Gastrocnemius medialis (tissue), 4 donors: ENCODE measurements around the gene CMBL.

Experiments used
- POLR2A ChIP-seq, 2 donors: fragments of 450-650 bp; IDR thresholded peaks; one replicate each; pipeline ENCODE4 v1.6.1; 2017; ENCODE audit warnings: antibody characterized with exemption in 2 of 2, mild to moderate bottlenecking in 2 of 2, moderate library complexity in 2 of 2
- TF ChIP-seq, protein P1 (sequence below), 5 experiments: fragments of 450-650 bp in 3 of 5; fragments of 200-600 bp in 2 of 5; sonication (generic) in 2 of 5; IDR thresholded peaks in 4 of 5; conservative IDR thresholded peaks in 1 of 5; 1 replicate in 4 of 5; 2 replicates in 1 of 5; pipeline ENCODE4 v1.5.1; 2016 to 2019; ENCODE audit warnings: antibody characterized with exemption in 5 of 5, mild to moderate bottlenecking in 3 of 5, moderate library complexity in 3 of 5

DNA sequence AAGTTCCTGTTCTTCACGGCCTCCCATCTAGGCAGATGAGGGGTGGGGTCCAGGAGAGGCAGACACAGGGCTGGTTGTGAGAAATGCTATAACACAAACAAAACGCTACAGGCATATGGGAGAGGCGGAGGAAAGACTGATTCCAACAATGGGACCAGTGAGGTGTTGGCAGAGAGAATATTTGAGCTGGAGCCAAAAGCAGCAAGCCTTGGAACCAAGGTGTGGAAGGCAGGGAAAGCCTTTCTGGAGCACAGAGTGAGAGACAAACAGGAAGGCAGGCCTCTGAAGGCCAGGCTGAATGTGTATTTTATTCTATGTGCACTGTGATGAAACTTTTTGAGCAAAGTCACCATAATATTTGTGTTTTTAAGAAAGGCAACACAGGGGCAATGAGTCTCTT is 60.9 kb downstream of the CMBL start:
- TF ChIP-seq, protein P1, sequence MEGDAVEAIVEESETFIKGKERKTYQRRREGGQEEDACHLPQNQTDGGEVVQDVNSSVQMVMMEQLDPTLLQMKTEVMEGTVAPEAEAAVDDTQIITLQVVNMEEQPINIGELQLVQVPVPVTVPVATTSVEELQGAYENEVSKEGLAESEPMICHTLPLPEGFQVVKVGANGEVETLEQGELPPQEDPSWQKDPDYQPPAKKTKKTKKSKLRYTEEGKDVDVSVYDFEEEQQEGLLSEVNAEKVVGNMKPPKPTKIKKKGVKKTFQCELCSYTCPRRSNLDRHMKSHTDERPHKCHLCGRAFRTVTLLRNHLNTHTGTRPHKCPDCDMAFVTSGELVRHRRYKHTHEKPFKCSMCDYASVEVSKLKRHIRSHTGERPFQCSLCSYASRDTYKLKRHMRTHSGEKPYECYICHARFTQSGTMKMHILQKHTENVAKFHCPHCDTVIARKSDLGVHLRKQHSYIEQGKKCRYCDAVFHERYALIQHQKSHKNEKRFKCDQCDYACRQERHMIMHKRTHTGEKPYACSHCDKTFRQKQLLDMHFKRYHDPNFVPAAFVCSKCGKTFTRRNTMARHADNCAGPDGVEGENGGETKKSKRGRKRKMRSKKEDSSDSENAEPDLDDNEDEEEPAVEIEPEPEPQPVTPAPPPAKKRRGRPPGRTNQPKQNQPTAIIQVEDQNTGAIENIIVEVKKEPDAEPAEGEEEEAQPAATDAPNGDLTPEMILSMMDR (IDR thresholded peaks at IDR 0.05 in 4 of 5, conservative IDR thresholded peaks at IDR 0.05 in 1 of 5) = no peak
- no peak for TF ChIP-seq POLR2A (IDR thresholded peaks at IDR 0.05)
